B cell (primary cell): ENCODE results near the gene NUP93. TPM values are rescaled to one million over a fixed set of nuclear protein-coding genes. Genes with fewer than 3 reads are reported as not detected.

ENCODE experiments used
- ATAC-seq: fragments of 200-7000 bp; cut with Tn5 transposase; one replicate; pipeline ENCODE4 v1.10.0; 2021; ENCODE audit warnings: low read depth, mild to moderate bottlenecking, moderate number of reproducible peaks, moderate library complexity
- CTCF ChIA-PET: fragments of 350-600 bp; sonication (Branson Sonifier 250); formaldehyde crosslinking; loops from one replicate; lab custom pipeline; 2021; ENCODE audit warnings: antibody characterized with exemption, inconsistent platforms; lab: Charles Lee
- POLR2A ChIA-PET: fragments of 350-600 bp; sonication (Branson Sonifier 250); formaldehyde crosslinking; loops from one replicate; lab custom pipeline; 2021; ENCODE audit warnings: antibody characterized with exemption; lab: Charles Lee
- DNase-seq: peaks from one replicate; pipeline ENCODE4 v3.0.0; 2013
- H2AFZ ChIP-seq: 2 replicates; pipeline ENCODE4 v1.6.1; 2012; ENCODE audit warnings: mild to moderate bottlenecking, low read depth, low read length; ENCODE audit not compliant: insufficient read depth, poor library complexity, severe bottlenecking
- H3K27ac ChIP-seq, 2 donors: 1 replicate in 1 of 2; 2 replicates in 1 of 2; pipeline ENCODE4 v1.5.1; 2012 to 2013; ENCODE audit warnings: low read length in 2 of 2, mild to moderate bottlenecking in 2 of 2, moderate library complexity in 1 of 2
- H3K27me3 ChIP-seq, 4 experiments: fragments of 200-600 bp in 1 of 4; sonication (generic) in 1 of 4; replicated peaks in 1 of 4; 1 replicate in 2 of 4; 2 replicates in 2 of 4; pipeline versions ENCODE4 v1.6.1 to v1.7.0; 2013 to 2016; ENCODE audit warnings: low read length in 3 of 4, mild to moderate bottlenecking in 2 of 4, mixed read lengths in 1 of 4, moderate library complexity in 1 of 4; ENCODE audit not compliant: insufficient read depth in 4 of 4, control insufficient read depth in 3 of 4; ENCODE audit errors: control extremely low read depth in 1 of 4
- H3K36me3 ChIP-seq, 2 experiments: replicated peaks in 1 of 2; 1 replicate in 1 of 2; 2 replicates in 1 of 2; pipeline versions ENCODE4 v1.6.1 to v1.7.1; 2013; ENCODE audit warnings: low read length in 1 of 2; ENCODE audit not compliant: insufficient read depth in 2 of 2, control insufficient read depth in 1 of 2; ENCODE audit errors: control extremely low read depth in 1 of 2, extremely low read depth in 1 of 2
- H3K4me1 ChIP-seq, 2 donors: fragments of 200-600 bp in 1 of 2; sonication (generic) in 1 of 2; 1 replicate in 1 of 2; 2 replicates in 1 of 2; pipeline versions ENCODE4 v1.5.1 to v1.6.1; 2013 to 2017; ENCODE audit warnings: low read length in 2 of 2; ENCODE audit not compliant: control insufficient read depth in 2 of 2, insufficient read depth in 2 of 2
- H3K4me2 ChIP-seq: replicated peaks from 2 replicates; pipeline ENCODE3; 2012; ENCODE audit warnings: mild to moderate bottlenecking, low read depth, low read length; ENCODE audit not compliant: poor library complexity, severe bottlenecking
- H3K4me3 ChIP-seq, 5 experiments: fragments of 200-600 bp in 1 of 5; sonication (generic) in 1 of 5; 1 replicate in 3 of 5; 2 replicates in 2 of 5; pipeline versions ENCODE4 v1.5.1 to v1.7.0; 2011 to 2016; ENCODE audit warnings: low read length in 4 of 5, mild to moderate bottlenecking in 4 of 5, low read depth in 2 of 5, control low read depth in 1 of 5, moderate library complexity in 1 of 5; ENCODE audit not compliant: insufficient read depth in 1 of 5; ENCODE audit errors: control extremely low read depth in 1 of 5, extremely low read depth in 1 of 5
- H3K79me2 ChIP-seq: fragments of 200-600 bp; sonication (generic); one replicate; pipeline ENCODE4 v1.6.0; 2016; ENCODE audit warnings: low read length; ENCODE audit not compliant: control insufficient read depth, insufficient read depth
- H3K9ac ChIP-seq: fragments of 200-600 bp; sonication (generic); 2 replicates; pipeline ENCODE4 v1.6.1; 2017; ENCODE audit warnings: mild to moderate bottlenecking, low read length, moderate library complexity
- H3K9me3 ChIP-seq, 3 donors: one replicate each; pipeline versions ENCODE4 v1.6.1 to v1.7.1; 2013; ENCODE audit warnings: low read length in 2 of 3; ENCODE audit not compliant: control insufficient read depth in 2 of 3, insufficient read depth in 1 of 3; ENCODE audit errors: control extremely low read depth in 1 of 3
- H4K20me1 ChIP-seq: 2 replicates; pipeline ENCODE4 v1.6.0; 2012; ENCODE audit warnings: mild to moderate bottlenecking, low read length; ENCODE audit not compliant: insufficient read depth, control insufficient read depth, poor library complexity, severe bottlenecking
- H3K27ac Mint-ChIP-seq: one replicate; pipeline ENCODE4 v1.8.0; 2021; ENCODE audit warnings: mixed read lengths
- H3K27me3 Mint-ChIP-seq: one replicate; pipeline ENCODE4 v1.8.0; 2021; ENCODE audit warnings: mixed read lengths
- H3K4me1 Mint-ChIP-seq: one replicate; pipeline ENCODE4 v1.8.0; 2021; ENCODE audit warnings: mixed read lengths
- H3K4me3 Mint-ChIP-seq: one replicate; pipeline ENCODE4 v1.8.0; 2021; ENCODE audit warnings: mixed read lengths
- H3K9me3 Mint-ChIP-seq: one replicate; pipeline ENCODE4 v1.8.0; 2022; ENCODE audit warnings: mixed read lengths; ENCODE audit not compliant: insufficient read depth
- CTCF ChIP-seq: fragments of 200-600 bp; IDR thresholded peaks from one replicate; pipeline ENCODE4 v1.8.0; 2022; ENCODE audit warnings: antibody characterized with exemption, mild to moderate bottlenecking
- EZH2 ChIP-seq: IDR thresholded peaks from 2 replicates; pipeline ENCODE4 v1.6.1; 2012; ENCODE audit warnings: borderline replicate concordance, low read depth, mild to moderate bottlenecking, moderate library complexity, low read length; ENCODE audit not compliant: insufficient read depth, poor library complexity, severe bottlenecking
- WGBS: methylation state at CpG from one replicate; pipeline ENCODE4 v1.1.5; 2013; ENCODE audit warnings: missing lambda C conversion rate; ENCODE audit not compliant: insufficient coverage; 5-methylcytosine and 5-hydroxymethylcytosine counted together
- intact Hi-C: fragments of 100-400 bp; cut with micrococcal nuclease; formaldehyde crosslinking; loops from one replicate; pipeline ENCODE4 v1.10.0; 2022
- polyA plus RNA-seq: library from polyadenylated mRNA; depleted of rRNA; stranded (reverse); fragments of >200 nt; gene quantifications from 2 replicates; pipeline ENCODE4 v1.2.3, GENCODE V29; 2012
- total RNA-seq, 2 donors: library from RNA; stranded (reverse); fragments of 120-200 nt in 1 of 2; gene quantifications; 1 replicate in 1 of 2; 2 replicates in 1 of 2; pipeline versions ENCODE4 v1.2.3 to v1.2.4, GENCODE V29; 2013 to 2022

Gene NUP93
- total and polyA plus RNA-seq, 2 donors (not counting 1 experiment from before 2014, with no cell fraction given) = 23.6 to 64.6 TPM

- Histone ChIP-seq H3K9me3 (no peaks in the 10 kb centered on the region), H2AFZ (no peak overlapping the region), H3K27me3 (no peaks in the 10 kb centered on the region), H3K36me3 (peaks cover 0 to 3% of the 10 kb centered on the region in 2 experiments), H3K79me2 (peaks cover 17% of the 10 kb centered on the region), H3K27ac (no peak overlapping the region), H3K4me1 (peaks cover 0 to 7% of the 10 kb centered on the region in 2 donors), H4K20me1 (no peaks in the 10 kb centered on the region), H3K4me3 (no peak overlapping the region), H3K4me2 (no peak overlapping the region), H3K9ac (no peak overlapping the region)
- DNase-seq = no peak
- H3K9me3 Mint-ChIP-seq = no peaks in the 10 kb centered on the region
- no CpG with 5 or more reads among the region's 3 CpGs for WGBS
- CTCF ChIA-PET = no interaction called here
- no peak for ATAC-seq
- no peak overlapping the region for H3K27ac Mint-ChIP-seq
- no peak for TF ChIP-seq EZH2
- no peak for TF ChIP-seq CTCF
- H3K4me3 Mint-ChIP-seq = no peak overlapping the region
- H3K27me3 Mint-ChIP-seq = no peaks in the 10 kb centered on the region
- intact Hi-C loops = no loop called here
- POLR2A ChIA-PET = no interaction called here
- H3K4me1 Mint-ChIP-seq = peaks cover 13% of the 10 kb centered on the region
Observed at GRCh38 chr16:56769677-56770076, 39.7 kb downstream of the NUP93 start.

- TF ChIP-seq CTCF (no peak), EZH2 (no peak)
- CTCF ChIA-PET = no interaction called here
- Histone ChIP-seq H3K4me3 (no peak overlapping the region), H2AFZ (no peak overlapping the region), H3K4me1 (peaks cover 0 to 7% of the 10 kb centered on the region in 2 donors), H3K4me2 (no peak overlapping the region), H3K79me2 (peaks cover 23% of the 10 kb centered on the region), H3K9me3 (no peaks in the 10 kb centered on the region), H3K9ac (no peak overlapping the region), H3K36me3 (peaks cover 0 to 2% of the 10 kb centered on the region in 2 experiments), H4K20me1 (peaks cover 5% of the 10 kb centered on the region), H3K27me3 (no peaks in the 10 kb centered on the region), H3K27ac (no peak overlapping the region)
- WGBS = 100% methylated on average over 4 of the region's 5 CpGs
- intact Hi-C loops = no loop called here
- DNase-seq (no peak), ATAC-seq (no peak)
- H3K4me1 Mint-ChIP-seq = peaks cover 13% of the 10 kb centered on the region
- H3K9me3 Mint-ChIP-seq = no peaks in the 10 kb centered on the region
- no peak overlapping the region for H3K27ac Mint-ChIP-seq
- POLR2A ChIA-PET = interaction anchor here (0.5 kb wide), 1 partner anchor 813 kb away, joined by 4 read pairs; no protein-coding TSS in a partner anchor
- H3K27me3 Mint-ChIP-seq = no peaks in the 10 kb centered on the region
- H3K4me3 Mint-ChIP-seq = no peak overlapping the region
Observed at GRCh38 chr16:56771558-56772279, 41.8 kb downstream of the NUP93 start.
